ENCODE results near the gene CDC42EP4. TPM values are rescaled to one million over a fixed set of nuclear protein-coding genes. Genes with fewer than 3 reads are reported as not detected.
A peak's percentile ranks its signal among the peaks of the same experiment; 100 is the strongest.

CDC42EP4 gene
- total and polyA plus RNA-seq, 7 donors = 10.7 to 24.4 (median 18.3) TPM

DNA sequence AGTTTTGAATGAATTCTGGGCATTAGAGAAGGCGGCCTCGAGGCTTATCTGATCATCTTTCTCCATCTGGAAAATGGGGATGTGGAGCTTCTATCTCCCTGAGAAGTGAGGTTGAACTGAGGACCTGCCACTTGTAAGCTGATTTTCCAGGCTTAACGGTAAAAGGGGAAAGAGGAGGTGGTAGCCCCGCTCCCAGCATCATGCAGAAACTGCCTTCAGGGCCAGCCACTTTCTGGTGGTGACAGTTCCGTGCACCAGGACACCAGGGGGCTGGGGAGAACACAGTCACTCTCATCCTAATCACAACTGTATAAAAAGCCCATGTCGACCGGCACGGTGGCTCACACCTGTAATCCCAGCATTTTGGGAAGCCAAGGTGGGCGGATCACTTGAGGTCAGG lies 29.2 kb downstream of the CDC42EP4 start:
- ATAC-seq (no peak), DNase-seq (no peak)
- TF ChIP-seq, protein P1, sequence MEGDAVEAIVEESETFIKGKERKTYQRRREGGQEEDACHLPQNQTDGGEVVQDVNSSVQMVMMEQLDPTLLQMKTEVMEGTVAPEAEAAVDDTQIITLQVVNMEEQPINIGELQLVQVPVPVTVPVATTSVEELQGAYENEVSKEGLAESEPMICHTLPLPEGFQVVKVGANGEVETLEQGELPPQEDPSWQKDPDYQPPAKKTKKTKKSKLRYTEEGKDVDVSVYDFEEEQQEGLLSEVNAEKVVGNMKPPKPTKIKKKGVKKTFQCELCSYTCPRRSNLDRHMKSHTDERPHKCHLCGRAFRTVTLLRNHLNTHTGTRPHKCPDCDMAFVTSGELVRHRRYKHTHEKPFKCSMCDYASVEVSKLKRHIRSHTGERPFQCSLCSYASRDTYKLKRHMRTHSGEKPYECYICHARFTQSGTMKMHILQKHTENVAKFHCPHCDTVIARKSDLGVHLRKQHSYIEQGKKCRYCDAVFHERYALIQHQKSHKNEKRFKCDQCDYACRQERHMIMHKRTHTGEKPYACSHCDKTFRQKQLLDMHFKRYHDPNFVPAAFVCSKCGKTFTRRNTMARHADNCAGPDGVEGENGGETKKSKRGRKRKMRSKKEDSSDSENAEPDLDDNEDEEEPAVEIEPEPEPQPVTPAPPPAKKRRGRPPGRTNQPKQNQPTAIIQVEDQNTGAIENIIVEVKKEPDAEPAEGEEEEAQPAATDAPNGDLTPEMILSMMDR (IDR thresholded peaks at IDR 0.05) = no peak
- intact Hi-C loops (cut with DNase I) = no loop called here
- Histone ChIP-seq H3K27me3 (ENCODE audit: insufficient read depth in 3 of 3, low read length in 2 of 3) (no peaks in the 10 kb centered on the region), H3K4me3 (no peak overlapping the region), H3K27ac (no peak overlapping the region), H3K9me3 (no peaks in the 10 kb centered on the region), H3K4me1 (peaks cover 11% of the 10 kb centered on the region), H3K36me3 (ENCODE audit: insufficient read depth in 1 of 2, low read depth in 1 of 2) (peaks cover 0 to 16% of the 10 kb centered on the region in 2 donors)
- WGBS, 3 donors = 87 to 91% (median 88%) methylated on average over 9 of the region's 9 CpGs

DNA sequence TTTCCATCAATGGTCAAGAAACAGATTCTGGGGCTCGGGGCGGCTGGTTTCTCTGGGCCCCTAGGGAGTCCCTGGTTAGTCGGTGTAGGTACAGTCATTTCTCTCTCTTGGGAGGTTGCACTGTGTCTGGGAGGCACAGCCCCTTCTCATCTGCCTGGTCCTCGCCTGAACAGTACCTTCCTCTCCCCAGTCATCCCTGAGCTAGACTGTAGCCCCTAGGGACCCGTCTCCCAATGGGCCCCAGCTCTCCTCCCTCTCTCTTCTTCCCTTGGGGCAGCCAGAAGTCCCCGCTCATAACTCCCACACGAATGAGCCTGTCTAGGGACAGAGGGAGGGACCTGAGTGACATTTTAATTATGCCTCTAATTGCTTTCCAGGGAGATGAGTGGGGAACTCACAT lies 29.9 kb downstream of the CDC42EP4 start:
- 71 to 77% (median 74%) methylated on average over 7 of the region's 7 CpGs for WGBS, 3 donors
- TF ChIP-seq, protein P1 (IDR thresholded peaks at IDR 0.05) = no peak
- H3K4me1 ChIP-seq = peaks cover 11% of the 10 kb centered on the region

DNA sequence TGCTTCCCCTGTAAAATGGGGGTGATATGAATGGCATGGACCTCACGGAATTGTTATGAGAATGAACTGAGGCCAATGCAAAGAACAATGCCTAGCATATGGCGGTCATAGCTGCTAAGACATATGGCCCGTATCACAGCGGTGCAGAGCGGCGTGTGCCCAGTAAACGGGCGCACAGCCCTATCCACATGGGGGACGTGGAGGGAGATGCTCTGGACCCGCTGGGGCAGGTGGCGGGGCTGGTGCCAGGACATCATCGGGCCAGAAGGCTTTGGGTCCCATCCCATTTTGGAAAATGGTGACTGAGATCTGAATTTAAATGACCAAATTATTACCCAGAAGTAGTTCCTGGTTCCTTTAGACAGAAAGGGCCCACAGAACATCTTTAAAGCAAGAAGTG lies 31.6 kb downstream of the CDC42EP4 start:
- 84 to 88% (median 85%) methylated on average over 12 of the region's 12 CpGs for WGBS, 3 donors
- H3K4me1 ChIP-seq = peaks cover 11% of the 10 kb centered on the region
- H3K36me3 ChIP-seq (ENCODE audit: insufficient read depth in 1 of 2, low read depth in 1 of 2) = peaks cover 0 to 7% of the 10 kb centered on the region in 2 donors
- no peaks in the 10 kb centered on the region for H3K9me3 ChIP-seq
- intact Hi-C loops (cut with DNase I) = no loop called here
- H3K27me3 ChIP-seq (ENCODE audit: insufficient read depth in 3 of 3, low read length in 2 of 3) = no peaks in the 10 kb centered on the region
- H3K27ac ChIP-seq = no peak overlapping the region
- TF ChIP-seq, protein P1 (IDR thresholded peaks at IDR 0.05) = no peak
- DNase-seq (no peak), ATAC-seq (no peak)
- no peak overlapping the region for H3K4me3 ChIP-seq

More for the DNA sequence above, 29.9 kb downstream of the CDC42EP4 start:
- DNase-seq (no peak), ATAC-seq (no peak)
- H3K36me3 ChIP-seq (ENCODE audit: insufficient read depth in 1 of 2, low read depth in 1 of 2) = peaks cover 0 to 16% of the 10 kb centered on the region in 2 donors
- H3K4me3 ChIP-seq = no peak overlapping the region
- no peaks in the 10 kb centered on the region for H3K27me3 ChIP-seq (ENCODE audit: insufficient read depth in 3 of 3, low read length in 2 of 3)
- no peaks in the 10 kb centered on the region for H3K9me3 ChIP-seq
- H3K27ac ChIP-seq = no peak overlapping the region
- intact Hi-C loops (cut with DNase I) = no loop called here

DNA sequence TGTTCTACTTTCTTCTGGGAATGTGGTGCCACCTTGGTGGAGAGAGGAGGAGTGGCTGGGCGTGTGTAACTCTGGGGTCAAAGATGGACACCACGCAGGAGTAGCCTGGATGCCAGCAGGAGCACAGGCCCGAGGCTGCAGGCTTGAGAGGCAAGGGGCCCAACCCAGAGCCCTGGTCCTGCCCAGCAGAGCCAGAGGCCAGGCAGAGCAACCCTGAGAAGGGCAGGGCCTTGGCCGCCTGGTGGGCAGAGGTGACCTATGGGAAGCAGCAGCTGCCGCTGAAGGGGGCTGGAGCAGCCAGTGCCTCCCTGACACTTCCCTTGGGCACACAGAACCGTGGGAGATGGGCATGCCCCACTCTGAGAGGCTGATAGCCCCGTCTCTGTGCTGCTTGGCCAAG lies 32.1 kb downstream of the CDC42EP4 start:
- no peaks in the 10 kb centered on the region for H3K9me3 ChIP-seq
- peaks cover 0 to 2% of the 10 kb centered on the region in 2 donors for H3K36me3 ChIP-seq (ENCODE audit: insufficient read depth in 1 of 2, low read depth in 1 of 2)
- TF ChIP-seq, protein P1 (IDR thresholded peaks at IDR 0.05) = no peak
- intact Hi-C loops (cut with DNase I) = no loop called here
- ATAC-seq = peak in 1 of 4 donors; percentile 7
- H3K4me1 ChIP-seq = peaks cover 11% of the 10 kb centered on the region
- DNase-seq = no peak
- H3K27ac ChIP-seq = no peak overlapping the region
- 77 to 91% (median 80%) methylated on average over 7 of the region's 7 CpGs for WGBS, 3 donors
- H3K27me3 ChIP-seq (ENCODE audit: insufficient read depth in 3 of 3, low read length in 2 of 3) = no peaks in the 10 kb centered on the region
- no peak overlapping the region for H3K4me3 ChIP-seq
